SK-N-SH (cell line): ENCODE measurements around the gene PHOX2A. TPM values are rescaled to one million over a fixed set of nuclear protein-coding genes. Genes with fewer than 3 reads are reported as not detected.

Experiments used
- CTCF ChIA-PET: fragments of 300-600, 350-600 bp; formaldehyde crosslinking; extraction: SDS; loops from one replicate; lab custom pipeline; 2021; lab: Yijun Ruan, JAX
- POLR2A ChIA-PET: fragments of 350-600 bp; sonication (Branson Sonifier 250); formaldehyde crosslinking; extraction: SDS; loops from one replicate; lab custom pipeline; 2020; ENCODE audit warnings: antibody characterized with exemption, inconsistent platforms; lab: Yijun Ruan, JAX
- DNase-seq: peaks from one replicate; pipeline ENCODE4 v3.0.0; 2012
- H2AFZ ChIP-seq: fragments of 200-600 bp; sonication (generic); 2 replicates; pipeline ENCODE4 v1.8.1; 2016; ENCODE audit warnings: antibody characterized with exemption, mild to moderate bottlenecking, low read depth
- H3F3A ChIP-seq: fragments of 200-600 bp; sonication (generic); replicated peaks from 2 replicates; pipeline ENCODE3; 2016; ENCODE audit warnings: antibody characterized with exemption, mild to moderate bottlenecking; ENCODE audit not compliant: insufficient read depth
- H3K27ac ChIP-seq, 2 experiments: fragments of 200-500 bp in 1 of 2; fragments of 200-600 bp in 1 of 2; sonication (Bioruptor generic) in 1 of 2; sonication (generic), shearing (Covaris generic) in 1 of 2; 2 replicates each; pipeline versions ENCODE4 v1.5.1 to v1.6.1; 2014 to 2016; ENCODE audit warnings: low read depth in 2 of 2, inconsistent platforms in 1 of 2, low read length in 1 of 2, mild to moderate bottlenecking in 1 of 2, mixed read lengths in 1 of 2
- H3K27me3 ChIP-seq: fragments of 200-600 bp; sonication (generic), shearing (Covaris generic); 2 replicates; pipeline ENCODE4 v1.6.1; 2016; ENCODE audit warnings: mixed run types; ENCODE audit not compliant: insufficient read depth
- H3K36me3 ChIP-seq, 2 experiments: fragments of 200-500 bp in 1 of 2; fragments of 200-600 bp in 1 of 2; sonication (Bioruptor generic) in 1 of 2; sonication (generic) in 1 of 2; replicated peaks in 1 of 2; 2 replicates each; pipeline versions ENCODE3 to v1.5.1; 2014 to 2016; ENCODE audit warnings: low read length in 1 of 2, mild to moderate bottlenecking in 1 of 2; ENCODE audit not compliant: insufficient read depth in 2 of 2, control insufficient read depth in 1 of 2
- H3K4me1 ChIP-seq, 2 experiments: fragments of 200-500 bp in 1 of 2; fragments of 200-600 bp in 1 of 2; sonication (Bioruptor generic) in 1 of 2; sonication (generic), shearing (Covaris generic) in 1 of 2; 2 replicates each; pipeline versions ENCODE4 v1.5.1 to v1.6.1; 2014 to 2016; ENCODE audit warnings: low read depth in 1 of 2, low read length in 1 of 2, mixed run types in 1 of 2; ENCODE audit not compliant: insufficient read depth in 2 of 2, control insufficient read depth in 1 of 2
- H3K4me2 ChIP-seq: fragments of 200-600 bp; sonication (generic), shearing (Covaris generic); 2 replicates; pipeline ENCODE4 v1.6.1; 2017; ENCODE audit warnings: mixed run types
- H3K4me3 ChIP-seq, 2 experiments: fragments of 200-500 bp in 1 of 2; fragments of 200-600 bp in 1 of 2; sonication (Bioruptor generic) in 1 of 2; sonication (generic), shearing (Covaris generic) in 1 of 2; 2 replicates each; pipeline versions ENCODE4 v1.5.1 to v1.8.1; 2014 to 2016; ENCODE audit warnings: low read depth in 2 of 2, inconsistent platforms in 1 of 2, low read length in 1 of 2, mild to moderate bottlenecking in 1 of 2, mixed read lengths in 1 of 2, moderate library complexity in 1 of 2
- H3K79me2 ChIP-seq: fragments of 200-600 bp; sonication (generic); 2 replicates; pipeline ENCODE4 v1.8.1; 2017; ENCODE audit warnings: mild to moderate bottlenecking; ENCODE audit not compliant: insufficient read depth
- H3K9ac ChIP-seq: fragments of 200-600 bp; sonication (generic); 2 replicates; pipeline ENCODE4 v1.6.1; 2017; ENCODE audit warnings: mixed run types
- H3K9me2 ChIP-seq: fragments of 200-600 bp; sonication (generic); 2 replicates; pipeline ENCODE4 v1.6.1; 2017; ENCODE audit warnings: mixed run types
- H3K9me3 ChIP-seq: fragments of 200-600 bp; sonication (generic); 2 replicates; pipeline ENCODE4 v1.6.1; 2017; ENCODE audit warnings: mixed run types, mild to moderate bottlenecking, moderate library complexity
- H4K20me1 ChIP-seq: fragments of 200-600 bp; sonication (generic); 2 replicates; pipeline ENCODE4 v1.6.1; 2017; ENCODE audit warnings: mild to moderate bottlenecking, mixed run types; ENCODE audit not compliant: insufficient read depth
- CHD2 ChIP-seq: fragments of 150-350 bp; IDR thresholded peaks from 2 replicates; pipeline ENCODE4 v1.6.1; 2018; ENCODE audit warnings: low read length; ENCODE audit not compliant: partially characterized antibody
- EP300 ChIP-seq, 2 experiments: IDR thresholded peaks; 2 replicates each; pipeline versions ENCODE4 v1.4.0 to v1.6.1; 2012; ENCODE audit warnings: borderline replicate concordance in 1 of 2, low read depth in 1 of 2, low read length in 1 of 2
- FOSL2 ChIP-seq: IDR thresholded peaks from 2 replicates; pipeline ENCODE4 v1.4.0; 2012; ENCODE audit warnings: low read depth, mild to moderate bottlenecking, moderate library complexity, borderline replicate concordance
- FOXM1 ChIP-seq: IDR thresholded peaks from 2 replicates; pipeline ENCODE4 v1.4.0; 2012; ENCODE audit warnings: low read depth, mild to moderate bottlenecking
- GATA2 ChIP-seq: sonication (generic); formaldehyde crosslinking; IDR thresholded peaks from 2 replicates; pipeline ENCODE4 v1.5.0; 2020; ENCODE audit warnings: mild to moderate bottlenecking, missing genetic modification reagents
- JUND ChIP-seq: IDR thresholded peaks from 2 replicates; pipeline ENCODE4 v1.4.0; 2012
- MAX ChIP-seq: IDR thresholded peaks from 2 replicates; pipeline ENCODE4 v1.4.0; 2012; ENCODE audit warnings: low read depth
- MXI1 ChIP-seq: IDR thresholded peaks from 2 replicates; pipeline ENCODE4 v1.6.1; 2012; ENCODE audit warnings: mild to moderate bottlenecking, low read depth, low read length, improper control_type of control experiment
- RAD21 ChIP-seq: IDR thresholded peaks from 2 replicates; pipeline ENCODE4 v1.6.1; 2012; ENCODE audit warnings: mild to moderate bottlenecking, low read length
- REST ChIP-seq: IDR thresholded peaks from 2 replicates; pipeline ENCODE4 v1.6.1; 2012; ENCODE audit warnings: mild to moderate bottlenecking, low read depth, low read length, moderate library complexity
- TCF12 ChIP-seq: IDR thresholded peaks from 2 replicates; pipeline ENCODE4 v1.4.0; 2012
- WGBS: methylation state at CpG from one replicate; pipeline ENCODE4 v1.1.6; 2017; ENCODE audit warnings: low lambda C conversion rate; 5-methylcytosine and 5-hydroxymethylcytosine counted together
- polyA plus RNA-seq, 3 experiments: library from polyadenylated mRNA; depleted of rRNA; stranded (reverse); fragments of >200 nt; gene quantifications; 2 replicates each; pipeline ENCODE4 v1.2.3, GENCODE V29; 2012
- TF ChIP-seq, protein P1 (sequence below): fragments of 200-600 bp; sonication (generic); IDR thresholded peaks from 2 replicates; pipeline ENCODE4 v1.6.1; 2017; ENCODE audit warnings: antibody characterized with exemption, mild to moderate bottlenecking, moderate library complexity

Gene PHOX2A
- polyA plus RNA-seq, 1 of the 3 experiments (the other 2 are of a cell fraction) = 75.6 TPM

- TF ChIP-seq GATA2 = no peak
- TF ChIP-seq, all 33 proteins: peak for 0
Measured at GRCh38 chr11:72227316-72228228, 16.4 kb downstream of the PHOX2A start (continued).

GRCh38 chr11:72226701-72227100 lies 17.3 kb downstream of the PHOX2A start:
- Histone ChIP-seq H3K9me2 (no peaks in the 10 kb centered on the region), H4K20me1 (peaks cover 49% of the 10 kb centered on the region), H3F3A (peaks cover 3% of the 10 kb centered on the region), H3K36me3 (peaks cover 48 to 54% of the 10 kb centered on the region in 2 experiments), H3K79me2 (peaks cover 60% of the 10 kb centered on the region), H3K9me3 (no peaks in the 10 kb centered on the region), H3K4me3 (no peak overlapping the region; a peak in 1 of 4 replicates), H3K27ac (0 out of 4 replicates have a peak overlapping the region, but pooled peaks of 1 of the 2 experiments have one; percentile 43), H3K4me1 (peaks cover 5 to 34% of the 10 kb centered on the region in 2 experiments; a peak in 3 of 4 replicates), H3K9ac (no peak overlapping the region), H3K4me2 (peak overlapping the region; percentile 100; the same call in 1 of the 2 replicates), H3K27me3 (no peaks in the 10 kb centered on the region), H2AFZ (no peak overlapping the region)
- no peak for DNase-seq
- no peak for TF ChIP-seq FOSL2
- no peak for TF ChIP-seq CHD2
- TF ChIP-seq MAX = no peak
- no peak for TF ChIP-seq RAD21
- TF ChIP-seq REST = no peak
- no peak for TF ChIP-seq FOXM1
- no peak for TF ChIP-seq MXI1
- no peak for TF ChIP-seq EP300 (IDR thresholded peaks at IDR 0.05; ENCODE audit: borderline replicate concordance in 1 of 2, low read depth in 1 of 2, low read length in 1 of 2)
- TF ChIP-seq, protein P1, sequence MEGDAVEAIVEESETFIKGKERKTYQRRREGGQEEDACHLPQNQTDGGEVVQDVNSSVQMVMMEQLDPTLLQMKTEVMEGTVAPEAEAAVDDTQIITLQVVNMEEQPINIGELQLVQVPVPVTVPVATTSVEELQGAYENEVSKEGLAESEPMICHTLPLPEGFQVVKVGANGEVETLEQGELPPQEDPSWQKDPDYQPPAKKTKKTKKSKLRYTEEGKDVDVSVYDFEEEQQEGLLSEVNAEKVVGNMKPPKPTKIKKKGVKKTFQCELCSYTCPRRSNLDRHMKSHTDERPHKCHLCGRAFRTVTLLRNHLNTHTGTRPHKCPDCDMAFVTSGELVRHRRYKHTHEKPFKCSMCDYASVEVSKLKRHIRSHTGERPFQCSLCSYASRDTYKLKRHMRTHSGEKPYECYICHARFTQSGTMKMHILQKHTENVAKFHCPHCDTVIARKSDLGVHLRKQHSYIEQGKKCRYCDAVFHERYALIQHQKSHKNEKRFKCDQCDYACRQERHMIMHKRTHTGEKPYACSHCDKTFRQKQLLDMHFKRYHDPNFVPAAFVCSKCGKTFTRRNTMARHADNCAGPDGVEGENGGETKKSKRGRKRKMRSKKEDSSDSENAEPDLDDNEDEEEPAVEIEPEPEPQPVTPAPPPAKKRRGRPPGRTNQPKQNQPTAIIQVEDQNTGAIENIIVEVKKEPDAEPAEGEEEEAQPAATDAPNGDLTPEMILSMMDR = no peak
- TF ChIP-seq TCF12 = no peak
- no peak for TF ChIP-seq JUND
- ChIA-PET CTCF (interaction anchor here (0.7 to 9.1 kb wide), 7 partner anchors 10 to 207 kb away, joined by 3 to 73 read pairs (median 5); partner anchors contain the start of gene CLPB), POLR2A (interaction anchor here (2.2 to 8.7 kb wide), 2 partner anchors 10 to 204 kb away, joined by 6 to 131 read pairs; no protein-coding TSS in a partner anchor)
- WGBS = 91% methylated on average over 4 of the region's 5 CpGs
